H1 (cell line): ENCODE results near the gene FAM210A. TPM values are rescaled to one million over a fixed set of nuclear protein-coding genes. Genes with fewer than 3 reads are reported as not detected.

Experiments
- CTCF ChIA-PET: fragments of 300-600 bp; sonication (Branson Sonifier 250); formaldehyde crosslinking; loops from one replicate; lab custom pipeline; 2021; ENCODE audit not compliant: partially characterized antibody; lab: Charles Lee
- POLR2A ChIA-PET: fragments of 300-600 bp; sonication (Branson Sonifier 250); formaldehyde crosslinking; loops from one replicate; lab custom pipeline; 2021; ENCODE audit warnings: inconsistent platforms; ENCODE audit not compliant: partially characterized antibody; lab: Charles Lee
- DNase-seq, 2 experiments: peaks; one replicate each; pipeline versions ENCODE4 v3.0.0 to v3.0.0-alpha.2; 2010 to 2022; ENCODE audit warnings: low spot score in 2 of 2, low read depth in 1 of 2, mixed read lengths in 1 of 2
- FAIRE-seq: peaks from 2 replicates; lab custom pipeline; 2011; peaks lifted over from hg19 to GRCh38; lab: Jason Lieb, UNC
- H2AFZ ChIP-seq: 2 replicates; pipeline ENCODE4 v1.8.1; 2012; ENCODE audit warnings: low read length, inconsistent platforms
- H2AK5ac ChIP-seq: 2 replicates; pipeline ENCODE4 v1.6.1; 2013; ENCODE audit warnings: low read depth, low read length
- H2BK120ac ChIP-seq: replicated peaks from 2 replicates; pipeline ENCODE3; 2013; ENCODE audit warnings: low read depth, low read length, inconsistent platforms
- H2BK12ac ChIP-seq: 2 replicates; pipeline ENCODE4 v1.6.1; 2013; ENCODE audit warnings: low read depth, low read length
- H2BK15ac ChIP-seq: 2 replicates; pipeline ENCODE4 v1.6.1; 2013; ENCODE audit warnings: low read length
- H2BK20ac ChIP-seq: 2 replicates; pipeline ENCODE4 v1.6.1; 2013; ENCODE audit warnings: low read length
- H2BK5ac ChIP-seq: 2 replicates; pipeline ENCODE4 v1.6.1; 2013; ENCODE audit warnings: low read depth, low read length
- H3K14ac ChIP-seq: 2 replicates; pipeline ENCODE4 v1.6.1; 2013; ENCODE audit warnings: inconsistent platforms; ENCODE audit not compliant: insufficient read length
- H3K18ac ChIP-seq: 2 replicates; pipeline ENCODE4 v1.6.1; 2013; ENCODE audit warnings: low read length; ENCODE audit errors: extremely low read depth
- H3K23ac ChIP-seq: 2 replicates; pipeline ENCODE4 v1.6.1; 2013; ENCODE audit warnings: inconsistent platforms; ENCODE audit not compliant: insufficient read length
- H3K23me2 ChIP-seq: 2 replicates; pipeline ENCODE4 v1.6.1; 2013; ENCODE audit warnings: low read depth, low read length
- H3K27ac ChIP-seq: 2 replicates; pipeline ENCODE4 v1.6.1; 2011; ENCODE audit warnings: low read depth, low read length, inconsistent platforms
- H3K27me3 ChIP-seq, 4 experiments: replicated peaks in 1 of 4; 1 replicate in 1 of 4; 2 replicates in 3 of 4; pipeline versions ENCODE4 v1.6.1 to v1.8.1; 2011 to 2013; ENCODE audit warnings: low read length in 3 of 4, mild to moderate bottlenecking in 3 of 4, inconsistent platforms in 2 of 4, mixed read lengths in 2 of 4, moderate library complexity in 1 of 4; ENCODE audit not compliant: control insufficient read depth in 3 of 4, insufficient read depth in 3 of 4; ENCODE audit errors: extremely low read depth in 1 of 4
- H3K36me3 ChIP-seq, 4 experiments: 2 replicates each; pipeline versions ENCODE4 v1.6.1 to v1.8.1; 2011 to 2013; ENCODE audit warnings: mild to moderate bottlenecking in 4 of 4, low read length in 3 of 4, moderate library complexity in 2 of 4, control low read depth in 1 of 4, inconsistent platforms in 1 of 4; ENCODE audit not compliant: insufficient read depth in 4 of 4, control insufficient read depth in 2 of 4
- H3K4ac ChIP-seq: replicated peaks from 2 replicates; pipeline ENCODE3; 2013; ENCODE audit warnings: low read length, low read depth, mixed read lengths, inconsistent platforms; ENCODE audit not compliant: insufficient read length
- H3K4me1 ChIP-seq, 4 experiments: replicated peaks in 1 of 4; 1 replicate in 1 of 4; 2 replicates in 3 of 4; pipeline versions ENCODE4 v1.6.1 to v1.8.1; 2011 to 2013; ENCODE audit warnings: low read length in 3 of 4, inconsistent platforms in 2 of 4, mixed read lengths in 1 of 4; ENCODE audit not compliant: insufficient read depth in 4 of 4, control insufficient read depth in 3 of 4
- H3K4me2 ChIP-seq, 2 experiments: 2 replicates each; pipeline versions ENCODE4 v1.6.1 to v1.8.1; 2011 to 2013; ENCODE audit warnings: low read depth in 2 of 2, low read length in 2 of 2, control low read depth in 1 of 2, inconsistent platforms in 1 of 2, mild to moderate bottlenecking in 1 of 2; ENCODE audit not compliant: insufficient read depth in 1 of 2
- H3K4me3 ChIP-seq, 4 experiments: fragments of 200-600, 300-600 bp in 1 of 4; sonication (generic), shearing (Covaris generic), sonication (Bioruptor Twin) in 1 of 4; 2 replicates each; pipeline versions ENCODE4 v1.5.1 to v1.8.1; 2011 to 2016; ENCODE audit warnings: low read length in 4 of 4, low read depth in 3 of 4, control low read depth in 2 of 4, inconsistent platforms in 2 of 4, mild to moderate bottlenecking in 2 of 4, mixed read lengths in 1 of 4, moderate library complexity in 1 of 4; ENCODE audit not compliant: insufficient read depth in 2 of 4; ENCODE audit errors: extremely low read depth in 1 of 4
- H3K56ac ChIP-seq: replicated peaks from 2 replicates; pipeline ENCODE3; 2013; ENCODE audit warnings: low read depth, mild to moderate bottlenecking, mixed read lengths, low read length, inconsistent platforms; ENCODE audit not compliant: insufficient read length
- H3K79me1 ChIP-seq: 2 replicates; pipeline ENCODE4 v1.6.1; 2013; ENCODE audit warnings: low read depth, low read length, control low read depth
- H3K79me2 ChIP-seq, 2 experiments: 2 replicates each; pipeline versions ENCODE4 v1.6.1 to v1.8.1; 2012 to 2013; ENCODE audit warnings: low read length in 2 of 2, mild to moderate bottlenecking in 2 of 2, inconsistent platforms in 1 of 2; ENCODE audit not compliant: insufficient read depth in 2 of 2, control insufficient read depth in 1 of 2
- H3K9ac ChIP-seq, 4 experiments: replicated peaks in 1 of 4; 1 replicate in 1 of 4; 2 replicates in 3 of 4; pipeline versions ENCODE4 v1.6.1 to v1.8.1; 2011 to 2013; ENCODE audit warnings: low read depth in 3 of 4, low read length in 3 of 4, control low read depth in 2 of 4, mild to moderate bottlenecking in 2 of 4, moderate library complexity in 2 of 4, inconsistent platforms in 1 of 4; ENCODE audit errors: extremely low read depth in 1 of 4
- H3K9me3 ChIP-seq, 2 experiments: 2 replicates each; pipeline versions ENCODE4 v1.6.1 to v1.8.1; 2012 to 2013; ENCODE audit warnings: mild to moderate bottlenecking in 2 of 2, moderate library complexity in 2 of 2, control low read depth in 1 of 2, inconsistent platforms in 1 of 2, low read depth in 1 of 2, low read length in 1 of 2, mixed read lengths in 1 of 2; ENCODE audit not compliant: insufficient read depth in 2 of 2
- H4K20me1 ChIP-seq, 2 experiments: replicated peaks in 1 of 2; 2 replicates each; pipeline versions ENCODE3 to v1.8.1; 2011 to 2013; ENCODE audit warnings: inconsistent platforms in 2 of 2, low read length in 2 of 2, mild to moderate bottlenecking in 1 of 2; ENCODE audit not compliant: insufficient read depth in 2 of 2, control insufficient read depth in 1 of 2
- H4K5ac ChIP-seq: 2 replicates; pipeline ENCODE4 v1.6.1; 2013; ENCODE audit warnings: low read length, low read depth, mixed read lengths, inconsistent platforms; ENCODE audit not compliant: insufficient read length
- H4K8ac ChIP-seq: 2 replicates; pipeline ENCODE4 v1.8.0; 2013; ENCODE audit warnings: mild to moderate bottlenecking, moderate library complexity, low read length, inconsistent platforms; ENCODE audit not compliant: insufficient read depth; ENCODE audit errors: extremely low read depth
- H4K91ac ChIP-seq: replicated peaks from 2 replicates; pipeline ENCODE3; 2013; ENCODE audit warnings: low read length, mixed read lengths, inconsistent platforms; ENCODE audit not compliant: insufficient read length
- ATF3 ChIP-seq: IDR thresholded peaks from 2 replicates; pipeline ENCODE4 v1.6.1; 2011; ENCODE audit warnings: low read depth, mild to moderate bottlenecking, low read length; ENCODE audit not compliant: insufficient read depth
- EGR1 ChIP-seq: IDR thresholded peaks from 2 replicates; pipeline ENCODE4 v1.6.1; 2011; ENCODE audit warnings: low read depth, low read length, borderline replicate concordance
- HDAC2 ChIP-seq, 2 experiments: fragments of 300-600 bp in 1 of 2; sonication (generic) in 1 of 2; IDR thresholded peaks; 2 replicates each; pipeline ENCODE4 v1.6.1; 2011 to 2012; ENCODE audit warnings: low read depth in 2 of 2, low read length in 2 of 2, mild to moderate bottlenecking in 2 of 2, moderate library complexity in 2 of 2, borderline replicate concordance in 1 of 2, inconsistent platforms in 1 of 2
- KDM4A ChIP-seq: IDR thresholded peaks from one replicate; pipeline ENCODE4 v1.7.1; 2012; ENCODE audit warnings: low read depth, mild to moderate bottlenecking, moderate library complexity, low read length, inconsistent platforms; ENCODE audit not compliant: severe bottlenecking
- NANOG ChIP-seq: IDR thresholded peaks from 2 replicates; pipeline ENCODE4 v1.6.1; 2011; ENCODE audit warnings: low read length, low read depth, mild to moderate bottlenecking, inconsistent platforms; ENCODE audit not compliant: insufficient read depth, poor library complexity, severe bottlenecking
- POLR2A ChIP-seq, 2 experiments: IDR thresholded peaks; 1 replicate in 1 of 2; 2 replicates in 1 of 2; pipeline ENCODE4 v1.6.1; 2011; ENCODE audit warnings: low read depth in 2 of 2, low read length in 2 of 2, mild to moderate bottlenecking in 2 of 2; ENCODE audit errors: control extremely low read depth in 1 of 2
- RNF2 ChIP-seq: fragments of 200-900, 300-1000 bp; sonication (generic); IDR thresholded peaks from 2 replicates; pipeline ENCODE4 v1.7.1; 2016; ENCODE audit warnings: borderline replicate concordance, low read depth, mild to moderate bottlenecking, antibody characterized with exemption, low read length; ENCODE audit not compliant: poor library complexity, severe bottlenecking; ENCODE audit errors: missing control alignments
- SIX5 ChIP-seq: IDR thresholded peaks from 2 replicates; pipeline ENCODE4 v1.6.1; 2011; ENCODE audit warnings: mild to moderate bottlenecking, low read depth, low read length
- TAF1 ChIP-seq: IDR thresholded peaks from 2 replicates; pipeline ENCODE4 v1.6.1; 2011; ENCODE audit warnings: mild to moderate bottlenecking, low read depth, low read length
- ZNF274 ChIP-seq: IDR thresholded peaks from 2 replicates; pipeline ENCODE4 v1.7.0; 2012; ENCODE audit warnings: low read length, borderline replicate concordance; ENCODE audit errors: extremely low read depth
- WGBS, 2 experiments: shearing (Covaris generic) in 1 of 2; methylation state at CpG; one replicate each; pipeline versions ENCODE4 v1.1.6 to v1.1.7; 2013 to 2015; ENCODE audit warnings: low lambda C conversion rate in 2 of 2, mixed read lengths in 2 of 2, inconsistent platforms in 1 of 2, low coverage in 1 of 2, missing lambda C conversion rate in 1 of 2; ENCODE audit not compliant: insufficient replicate concordance in 2 of 2, insufficient coverage in 1 of 2, insufficient read length in 1 of 2; ENCODE audit errors: extremely low coverage in 1 of 2, missing lambda C conversion rate in 1 of 2; 5-methylcytosine and 5-hydroxymethylcytosine counted together
- polyA plus RNA-seq, 7 experiments: library from polyadenylated mRNA; depleted of rRNA in 3 of 7; stranded (reverse) in 5 of 7; unstranded in 2 of 7; fragments of >200 nt in 5 of 7; fragments of 200-250 nt in 2 of 7; gene quantifications; 1 replicate in 5 of 7; 2 replicates in 1 of 7; 4 replicates in 1 of 7; pipeline versions ENCODE4 v1.2.1 to v1.2.3, GENCODE V29; 2011 to 2013; ENCODE audit warnings: missing spikeins in 2 of 7, mixed read lengths in 2 of 7
- total RNA-seq: library from RNA; stranded (reverse); fragmentation: NEBNext Ultra II Directional; extraction: Animal tissue kit (Norgen Biotek cat#: 25700); gene quantifications from 2 replicates; pipeline ENCODE4 v1.2.1, GENCODE V29; 2021

FAM210A gene
- total and polyA plus RNA-seq, 2 of the 8 experiments (the other 6 are each of a cell fraction or from before 2014, with no cell fraction given): 8.2 to 25.4 TPM

GRCh38 chr18:13713455-13714055, 12.8 kb downstream of the FAM210A start:
- H2BK15ac ChIP-seq: no peak overlapping the region
- 0 out of 8 replicates have a peak, but pooled peaks cover 0 to 3% (median 0%) of the 10 kb centered on the region in 4 experiments for H3K36me3 ChIP-seq
- H2AK5ac ChIP-seq: no peak overlapping the region
- peaks cover 0 to 5% (median 3%) of the 10 kb centered on the region in 4 experiments; a peak in 3 of 7 replicates for H3K4me1 ChIP-seq
- no peak overlapping the region for H2BK20ac ChIP-seq
- 80% methylated on average over 8 of the region's 8 CpGs; no CpG with 5 or more reads in 1 of the 2 experiments for WGBS, 2 experiments
- H3K9ac ChIP-seq: no peak overlapping the region
- no peak for TF ChIP-seq NANOG
- TF ChIP-seq EGR1: no peak
- TF ChIP-seq POLR2A (IDR thresholded peaks at IDR 0.05; ENCODE audit: control extremely low read depth in 1 of 2, low read depth in 2 of 2, low read length in 2 of 2): no peak
- TF ChIP-seq ATF3: no peak
- TF ChIP-seq KDM4A: no peak
- no peak for TF ChIP-seq SIX5
- no peak for TF ChIP-seq HDAC2 (IDR thresholded peaks at IDR 0.05; ENCODE audit: borderline replicate concordance in 1 of 2, low read depth in 2 of 2, low read length in 2 of 2)
- no peak for TF ChIP-seq RNF2
- TF ChIP-seq ZNF274: no peak
- TF ChIP-seq TAF1: no peak
- H3K27ac ChIP-seq: no peak overlapping the region
- H2BK5ac ChIP-seq: no peak overlapping the region
- peaks cover 0 to 3% of the 10 kb centered on the region in 2 experiments for H4K20me1 ChIP-seq
- no peak for DNase-seq
- peaks cover 8% of the 10 kb centered on the region; the same call in 1 of the 2 replicates for H3K79me1 ChIP-seq
- H3K18ac ChIP-seq: no peak overlapping the region
- H4K91ac ChIP-seq: no peak overlapping the region
- H4K8ac ChIP-seq: no peak overlapping the region
- no peak overlapping the region for H3K23ac ChIP-seq
- no peak overlapping the region for H3K14ac ChIP-seq
- H3K79me2 ChIP-seq: peaks cover 4 to 92% of the 10 kb centered on the region in 2 experiments; a peak in 3 of 4 replicates
- no peak for FAIRE-seq
- H3K9me3 ChIP-seq: peaks cover 0 to 7% of the 10 kb centered on the region in 2 experiments; a peak in 1 of 4 replicates
- H3K4ac ChIP-seq: no peak overlapping the region
- CTCF ChIA-PET: interaction anchor here (1.8 kb wide), 1 partner anchor 33 kb away, joined by 8 read pairs; no protein-coding TSS in a partner anchor
- no peaks in the 10 kb centered on the region; the same call in 1 of the 2 replicates for H3K23me2 ChIP-seq
- H2BK12ac ChIP-seq: no peak overlapping the region
- H2AFZ ChIP-seq: no peak overlapping the region
- POLR2A ChIA-PET: interaction anchor here (1.2 to 2.6 kb wide), 2 partner anchors 11 to 13 kb away, joined by 3 to 16 read pairs; partner anchors contain the start of genes FAM210A and RNMT
- no peak overlapping the region for H2BK120ac ChIP-seq
- H3K27me3 ChIP-seq: no peaks in the 10 kb centered on the region
- H3K4me3 ChIP-seq: no peak overlapping the region
- no peak overlapping the region; a peak in 1 of 4 replicates for H3K4me2 ChIP-seq
- no peak overlapping the region for H3K56ac ChIP-seq
- H4K5ac ChIP-seq: no peak overlapping the region
